ENCODE measurements around the gene TELO2. TPM values are rescaled to one million over a fixed set of nuclear protein-coding genes. Genes with fewer than 3 reads are reported as not detected.

The TELO2 gene
- total RNA-seq, 1 experiment from 2014 or later, result 85.4 TPM

DNA sequence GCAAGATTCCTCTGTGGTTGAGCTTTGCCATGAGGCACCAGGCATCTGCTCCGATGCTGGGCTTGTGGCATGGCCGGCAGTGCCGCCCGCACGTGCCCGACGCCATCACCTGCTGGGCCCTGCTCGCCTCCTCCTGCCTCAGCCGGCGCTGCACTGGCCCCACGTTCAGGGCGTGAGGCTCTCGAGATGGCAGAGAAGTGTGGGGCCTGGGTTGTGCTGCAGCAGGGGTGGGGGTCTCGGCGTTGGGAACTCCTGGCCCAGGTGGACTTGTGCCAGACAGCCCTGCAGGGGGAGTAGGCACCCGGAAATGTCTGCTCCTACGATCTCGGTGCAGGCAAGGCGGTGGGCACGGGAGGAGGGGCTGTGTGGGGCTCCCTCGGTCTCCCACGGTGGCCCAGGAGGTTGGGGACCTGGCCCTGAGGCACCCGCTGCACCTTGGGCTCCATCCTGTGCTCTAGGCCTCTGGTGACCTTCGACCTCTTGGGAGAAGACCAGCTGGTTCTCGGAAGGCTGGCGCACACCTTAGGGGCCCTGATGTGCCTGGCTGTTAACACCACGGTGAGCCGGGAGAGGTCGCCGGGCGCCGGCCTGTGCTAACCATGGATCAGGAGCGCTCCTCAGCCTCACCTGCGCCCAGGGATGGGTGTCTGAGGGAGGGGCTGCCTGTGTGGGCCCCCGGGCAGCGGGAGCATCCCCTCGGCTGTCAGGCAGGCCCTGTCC, 13.5 kb downstream of the TELO2 start:
- no peak overlapping the region for H3K27ac Mint-ChIP-seq (ENCODE audit: unreplicated experiment)
- H3K4me3 Mint-ChIP-seq (ENCODE audit: low read depth, unreplicated experiment), result no peak overlapping the region
- BruUV-seq (replicated peaks), result no TSS peak
- no peaks in the 10 kb centered on the region for H3K27me3 Mint-ChIP-seq (ENCODE audit: unreplicated experiment)
- no peaks in the 10 kb centered on the region for H3K4me1 Mint-ChIP-seq (ENCODE audit: low read depth, unreplicated experiment)
- TF ChIP-seq, protein P1, sequence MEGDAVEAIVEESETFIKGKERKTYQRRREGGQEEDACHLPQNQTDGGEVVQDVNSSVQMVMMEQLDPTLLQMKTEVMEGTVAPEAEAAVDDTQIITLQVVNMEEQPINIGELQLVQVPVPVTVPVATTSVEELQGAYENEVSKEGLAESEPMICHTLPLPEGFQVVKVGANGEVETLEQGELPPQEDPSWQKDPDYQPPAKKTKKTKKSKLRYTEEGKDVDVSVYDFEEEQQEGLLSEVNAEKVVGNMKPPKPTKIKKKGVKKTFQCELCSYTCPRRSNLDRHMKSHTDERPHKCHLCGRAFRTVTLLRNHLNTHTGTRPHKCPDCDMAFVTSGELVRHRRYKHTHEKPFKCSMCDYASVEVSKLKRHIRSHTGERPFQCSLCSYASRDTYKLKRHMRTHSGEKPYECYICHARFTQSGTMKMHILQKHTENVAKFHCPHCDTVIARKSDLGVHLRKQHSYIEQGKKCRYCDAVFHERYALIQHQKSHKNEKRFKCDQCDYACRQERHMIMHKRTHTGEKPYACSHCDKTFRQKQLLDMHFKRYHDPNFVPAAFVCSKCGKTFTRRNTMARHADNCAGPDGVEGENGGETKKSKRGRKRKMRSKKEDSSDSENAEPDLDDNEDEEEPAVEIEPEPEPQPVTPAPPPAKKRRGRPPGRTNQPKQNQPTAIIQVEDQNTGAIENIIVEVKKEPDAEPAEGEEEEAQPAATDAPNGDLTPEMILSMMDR (IDR thresholded peaks at IDR 0.05; ENCODE audit: unreplicated experiment), result no peak
- no peaks in the 10 kb centered on the region for H3K9me3 Mint-ChIP-seq (ENCODE audit: low read depth, unreplicated experiment)
- intact Hi-C loops (cut with micrococcal nuclease; ENCODE audit: unreplicated experiment), result no loop called here
- no peak for DNase-seq
- CTCF ChIA-PET, result no interaction called here
- peaks cover 61% of the 10 kb centered on the region for H3K36me3 Mint-ChIP-seq (ENCODE audit: insufficient read depth, unreplicated experiment)

DNA sequence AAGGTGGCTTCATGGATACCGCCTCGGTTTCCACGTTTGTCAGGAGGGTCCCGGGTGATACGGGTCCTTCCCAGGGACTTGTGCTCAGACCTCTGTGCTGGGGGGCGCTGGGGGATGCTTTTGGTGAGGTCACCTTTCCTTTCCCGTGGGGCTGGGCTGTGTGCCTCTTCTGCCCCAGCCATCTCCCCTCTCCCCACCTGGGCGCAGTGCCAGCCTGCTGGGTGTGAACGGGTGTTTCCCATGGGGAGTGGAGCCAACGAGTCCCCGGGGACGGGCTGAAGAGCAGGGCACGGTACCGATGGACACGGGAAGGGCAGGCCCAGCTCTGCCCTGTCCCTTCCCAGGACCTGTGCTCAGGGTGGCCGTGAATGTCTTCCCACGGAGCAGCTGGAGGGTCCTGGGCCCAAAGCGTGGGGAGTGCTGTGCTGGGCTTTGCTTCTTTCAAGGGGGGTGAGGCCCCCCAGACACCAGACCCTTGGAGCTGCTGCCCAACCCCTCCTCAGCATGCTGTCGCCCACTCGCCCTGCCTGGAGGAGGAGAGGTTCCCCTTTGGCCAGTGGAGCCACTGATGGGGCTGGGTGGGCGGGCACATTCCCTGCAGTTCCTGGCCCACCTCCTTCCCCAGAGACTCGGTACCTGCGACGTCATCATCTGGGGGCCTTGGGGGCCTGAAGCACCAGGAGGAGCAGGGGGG, 15.5 kb downstream of the TELO2 start:
- no peak for DNase-seq
- no peaks in the 10 kb centered on the region for H3K4me1 Mint-ChIP-seq (ENCODE audit: low read depth, unreplicated experiment)
- no TSS peak for BruUV-seq (replicated peaks)
- H3K9me3 Mint-ChIP-seq (ENCODE audit: low read depth, unreplicated experiment), result no peaks in the 10 kb centered on the region
- TF ChIP-seq, protein P1 (IDR thresholded peaks at IDR 0.05; ENCODE audit: unreplicated experiment), result no peak
- H3K4me3 Mint-ChIP-seq (ENCODE audit: low read depth, unreplicated experiment), result no peak overlapping the region
- CTCF ChIA-PET, result interaction anchor here (0.6 kb wide), 1 partner anchor 88 kb away, joined by 8 read pairs; the partner anchor contains the start of gene UQCC4
- H3K36me3 Mint-ChIP-seq (ENCODE audit: insufficient read depth, unreplicated experiment), result peaks cover 65% of the 10 kb centered on the region
- no peaks in the 10 kb centered on the region for H3K27me3 Mint-ChIP-seq (ENCODE audit: unreplicated experiment)
- no peak overlapping the region for H3K27ac Mint-ChIP-seq (ENCODE audit: unreplicated experiment)
- intact Hi-C loops (cut with micrococcal nuclease; ENCODE audit: unreplicated experiment), result no loop called here

DNA sequence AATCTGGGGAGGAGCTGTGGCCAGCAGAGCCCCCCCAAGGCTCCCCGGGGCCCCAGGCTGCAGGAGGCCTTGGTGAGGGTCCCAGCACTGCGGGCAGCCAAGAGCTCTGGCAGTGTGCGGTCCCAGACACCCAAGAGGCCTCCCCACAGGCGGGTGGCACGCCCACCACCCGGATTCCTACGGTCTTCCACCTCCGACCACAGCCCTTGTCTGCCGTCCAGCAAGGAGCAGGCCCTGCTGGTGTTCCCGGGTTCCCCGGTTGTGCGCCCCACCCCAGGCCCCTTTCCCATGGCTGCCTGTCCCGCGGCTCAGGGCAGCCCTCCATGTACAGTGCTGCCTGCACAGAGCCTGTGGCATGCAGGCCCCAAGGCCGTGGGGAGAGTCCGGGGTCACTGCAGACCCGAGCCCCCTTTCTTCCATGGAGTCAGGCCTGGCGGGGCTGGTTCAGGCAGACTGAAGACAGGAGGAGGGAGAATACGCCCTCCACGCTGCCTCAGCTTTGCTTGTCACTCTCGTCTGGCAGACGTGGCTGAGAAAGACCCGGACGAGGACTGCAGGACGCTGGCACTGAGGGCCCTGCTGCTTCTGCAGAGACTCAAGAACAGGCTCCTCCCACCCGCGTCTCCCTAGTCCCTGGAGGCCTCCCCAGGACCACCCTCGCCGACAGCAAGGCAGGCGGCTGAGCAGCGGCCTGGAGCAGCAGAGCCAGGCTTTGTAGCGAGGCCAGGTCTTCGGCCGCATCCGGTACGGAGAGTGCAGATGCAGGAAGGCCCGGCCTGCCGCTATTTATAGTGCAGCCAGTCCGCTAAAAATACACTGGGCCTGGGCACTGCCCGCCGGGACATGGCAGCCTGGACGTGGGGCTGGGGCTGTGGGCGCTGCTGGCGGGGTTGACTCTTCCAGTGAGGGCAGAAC, 16.4 kb downstream of the TELO2 start:
- CTCF ChIA-PET, result interaction anchor here (0.6 kb wide), 1 partner anchor 89 kb away, joined by 8 read pairs; the partner anchor contains the start of gene UQCC4
- Mint-ChIP-seq H3K27ac (ENCODE audit: unreplicated experiment) (no peak overlapping the region), H3K36me3 (ENCODE audit: insufficient read depth, unreplicated experiment) (peaks cover 62% of the 10 kb centered on the region), H3K9me3 (ENCODE audit: low read depth, unreplicated experiment) (no peaks in the 10 kb centered on the region), H3K27me3 (ENCODE audit: unreplicated experiment) (no peaks in the 10 kb centered on the region), H3K4me3 (ENCODE audit: low read depth, unreplicated experiment) (no peak overlapping the region), H3K4me1 (ENCODE audit: low read depth, unreplicated experiment) (no peaks in the 10 kb centered on the region)
- TF ChIP-seq, protein P1 (IDR thresholded peaks at IDR 0.05; ENCODE audit: unreplicated experiment), result no peak
- intact Hi-C loops (cut with micrococcal nuclease; ENCODE audit: unreplicated experiment), result no loop called here
- BruUV-seq (replicated peaks), result no TSS peak
- no peak for DNase-seq

DNA sequence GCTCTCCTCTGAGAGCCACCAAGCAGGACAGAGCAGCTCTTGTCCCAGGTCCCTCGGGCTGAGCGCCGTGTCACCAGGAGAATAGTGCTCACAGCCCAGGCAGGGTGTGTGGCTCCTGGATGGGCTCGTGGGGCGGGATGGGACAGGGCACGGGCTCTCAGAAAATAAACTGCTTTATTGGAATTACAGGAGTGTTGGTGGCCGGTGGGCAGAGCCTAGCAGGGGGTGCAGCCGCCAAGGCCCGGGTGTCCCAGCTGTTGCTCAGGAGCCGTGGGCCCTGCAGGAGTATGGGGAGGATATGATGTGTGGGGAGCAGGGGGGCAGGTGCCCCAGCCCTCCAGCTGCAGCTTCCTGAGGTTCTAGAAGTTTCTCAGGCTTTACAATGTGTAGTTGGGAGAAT, 17.1 kb downstream of the TELO2 start:
- intact Hi-C loops (cut with micrococcal nuclease; ENCODE audit: unreplicated experiment), result no loop called here
- peaks cover 3% of the 10 kb centered on the region for H3K9me3 Mint-ChIP-seq (ENCODE audit: low read depth, unreplicated experiment)
- H3K36me3 Mint-ChIP-seq (ENCODE audit: insufficient read depth, unreplicated experiment), result peaks cover 61% of the 10 kb centered on the region
- CTCF ChIA-PET, result no interaction called here
- H3K4me3 Mint-ChIP-seq (ENCODE audit: low read depth, unreplicated experiment), result no peak overlapping the region
- DNase-seq, result no peak
- TF ChIP-seq, protein P1 (IDR thresholded peaks at IDR 0.05; ENCODE audit: unreplicated experiment), result no peak
- BruUV-seq (replicated peaks), result no TSS peak
- no peak overlapping the region for H3K27ac Mint-ChIP-seq (ENCODE audit: unreplicated experiment)
- H3K4me1 Mint-ChIP-seq (ENCODE audit: low read depth, unreplicated experiment), result no peaks in the 10 kb centered on the region
- no peaks in the 10 kb centered on the region for H3K27me3 Mint-ChIP-seq (ENCODE audit: unreplicated experiment)
